GM10248 (cell line): ENCODE data around the gene MAP3K2.

Experiments used
- CTCF ChIA-PET: fragments of 300-600 bp; sonication (Branson Sonifier 250); formaldehyde crosslinking; extraction: SDS; loops from one replicate; lab custom pipeline; 2021; ENCODE audit warnings: antibody characterized with exemption; lab: Yijun Ruan, JAX
- POLR2A ChIA-PET: fragments of 350-650 bp; sonication (Branson Sonifier 250); formaldehyde crosslinking; extraction: SDS; loops from one replicate; lab custom pipeline; 2020; ENCODE audit warnings: antibody characterized with exemption; lab: Yijun Ruan, JAX
- DNase-seq: peaks from one replicate; pipeline ENCODE4 v3.0.0; 2012; ENCODE audit errors: extremely low spot score
- TF ChIP-seq, protein P1 (sequence below): IDR thresholded peaks from 2 replicates; pipeline ENCODE4 v1.5.1; 2012; ENCODE audit warnings: mild to moderate bottlenecking, low read depth; ENCODE audit errors: extremely low read depth, missing control alignments, control extremely low read depth

The MAP3K2 gene

DNA sequence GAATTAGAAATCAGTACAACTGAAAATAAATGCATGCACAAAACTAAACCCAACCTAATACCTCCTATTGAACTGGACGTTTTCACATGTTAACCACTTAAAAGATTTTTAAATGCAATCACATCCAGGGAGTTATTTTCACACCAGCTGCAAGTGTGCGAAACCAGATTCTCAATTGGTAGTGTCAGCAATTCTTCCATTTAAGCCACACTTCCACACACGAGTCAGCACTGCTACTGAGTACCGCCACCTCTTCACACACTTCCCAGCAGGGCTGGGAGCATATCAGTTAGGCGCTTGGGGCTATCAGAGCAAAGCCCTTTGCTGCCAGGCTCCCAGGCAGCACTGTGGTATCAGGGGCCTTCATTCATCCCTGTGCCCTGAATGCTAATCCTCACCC is 108.0 kb downstream of the MAP3K2 start:
- DNase-seq: no peak
- CTCF ChIA-PET: interaction anchor here (1.5 kb wide), 1 partner anchor 14 kb away, joined by 3 read pairs; no protein-coding TSS in a partner anchor
- TF ChIP-seq, protein P1, sequence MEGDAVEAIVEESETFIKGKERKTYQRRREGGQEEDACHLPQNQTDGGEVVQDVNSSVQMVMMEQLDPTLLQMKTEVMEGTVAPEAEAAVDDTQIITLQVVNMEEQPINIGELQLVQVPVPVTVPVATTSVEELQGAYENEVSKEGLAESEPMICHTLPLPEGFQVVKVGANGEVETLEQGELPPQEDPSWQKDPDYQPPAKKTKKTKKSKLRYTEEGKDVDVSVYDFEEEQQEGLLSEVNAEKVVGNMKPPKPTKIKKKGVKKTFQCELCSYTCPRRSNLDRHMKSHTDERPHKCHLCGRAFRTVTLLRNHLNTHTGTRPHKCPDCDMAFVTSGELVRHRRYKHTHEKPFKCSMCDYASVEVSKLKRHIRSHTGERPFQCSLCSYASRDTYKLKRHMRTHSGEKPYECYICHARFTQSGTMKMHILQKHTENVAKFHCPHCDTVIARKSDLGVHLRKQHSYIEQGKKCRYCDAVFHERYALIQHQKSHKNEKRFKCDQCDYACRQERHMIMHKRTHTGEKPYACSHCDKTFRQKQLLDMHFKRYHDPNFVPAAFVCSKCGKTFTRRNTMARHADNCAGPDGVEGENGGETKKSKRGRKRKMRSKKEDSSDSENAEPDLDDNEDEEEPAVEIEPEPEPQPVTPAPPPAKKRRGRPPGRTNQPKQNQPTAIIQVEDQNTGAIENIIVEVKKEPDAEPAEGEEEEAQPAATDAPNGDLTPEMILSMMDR: no peak
- POLR2A ChIA-PET: no interaction called here

DNA sequence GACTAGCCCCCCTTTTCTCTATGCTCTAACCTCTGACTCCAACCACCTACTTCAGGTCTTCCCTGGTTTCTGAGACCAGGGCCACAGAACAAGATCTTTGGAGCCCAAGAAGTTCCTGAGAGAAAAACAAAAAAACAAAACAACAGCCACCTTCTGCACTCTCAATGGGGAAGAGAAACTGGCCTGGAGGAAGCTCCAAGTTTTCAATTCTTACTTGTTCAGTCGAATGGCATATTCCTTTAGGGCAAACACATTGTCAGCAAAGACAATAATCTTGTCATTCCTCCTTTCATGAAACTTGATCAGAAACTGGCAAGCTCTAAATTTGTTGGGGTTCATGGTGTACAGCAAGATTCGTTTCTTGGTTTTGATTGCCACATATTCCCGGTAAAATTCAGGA is 108.8 kb downstream of the MAP3K2 start:
- ChIA-PET CTCF (interaction anchor here (0.8 to 1.2 kb wide), 3 partner anchors 8 to 82 kb away, joined by 3 read pairs; no protein-coding TSS in a partner anchor), POLR2A (interaction anchor here (1.1 kb wide), 1 partner anchor 15 kb away, joined by 3 read pairs; the partner anchor contains the start of gene ERCC3)
- TF ChIP-seq, protein P1: no peak
- DNase-seq: no peak

DNA sequence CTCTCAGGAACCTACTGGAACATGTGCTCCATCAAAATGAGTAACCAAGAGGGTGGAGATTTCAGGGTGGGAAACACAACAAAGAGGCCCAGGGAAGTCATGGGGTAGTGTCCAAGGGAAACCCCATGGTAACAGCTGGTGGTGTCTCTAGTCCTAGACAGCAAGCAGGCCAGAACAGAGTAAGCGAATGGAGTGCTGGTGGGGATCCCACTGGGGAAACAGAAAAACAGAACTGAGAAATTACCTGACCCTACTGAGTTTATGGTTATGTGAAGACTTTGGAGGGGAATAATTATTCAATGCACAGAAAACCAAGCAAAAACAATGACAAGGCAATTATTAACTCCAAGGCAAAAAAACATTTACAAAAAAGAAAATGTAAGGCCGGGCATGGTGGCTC is 110.7 kb downstream of the MAP3K2 start:
- CTCF ChIA-PET: interaction anchor here (1.1 to 1.3 kb wide), 4 partner anchors 11 to 32 kb away, joined by 3 to 4 read pairs (median 3); no protein-coding TSS in a partner anchor
- DNase-seq: peak; percentile 45
- TF ChIP-seq, protein P1: no peak
- POLR2A ChIA-PET: no interaction called here

DNA sequence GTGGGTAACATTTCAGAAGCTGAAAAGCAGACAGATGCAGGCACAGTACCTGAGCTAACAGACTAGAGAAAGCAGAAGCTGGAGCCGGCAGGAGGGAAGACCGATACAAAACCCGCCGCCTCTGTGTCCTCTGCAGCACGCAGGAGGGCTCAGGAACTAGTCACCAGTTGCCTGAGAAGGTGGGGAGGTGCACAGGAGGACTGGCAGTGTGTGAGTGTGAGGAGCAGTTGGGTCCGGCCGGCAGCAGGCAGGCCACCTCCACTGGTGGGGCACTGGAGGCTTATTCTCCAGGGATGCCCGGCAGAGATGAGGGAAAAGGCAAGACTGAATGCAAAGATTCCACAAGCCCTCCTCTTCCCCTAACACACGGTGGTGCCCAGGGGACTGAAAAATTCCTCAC is 112.0 kb downstream of the MAP3K2 start:
- no peak for DNase-seq
- ChIA-PET POLR2A (no interaction called here), CTCF (interaction anchor here (1.1 to 1.2 kb wide), 3 partner anchors 12 to 23 kb away, joined by 3 read pairs; no protein-coding TSS in a partner anchor)
- TF ChIP-seq, protein P1: no peak

DNA sequence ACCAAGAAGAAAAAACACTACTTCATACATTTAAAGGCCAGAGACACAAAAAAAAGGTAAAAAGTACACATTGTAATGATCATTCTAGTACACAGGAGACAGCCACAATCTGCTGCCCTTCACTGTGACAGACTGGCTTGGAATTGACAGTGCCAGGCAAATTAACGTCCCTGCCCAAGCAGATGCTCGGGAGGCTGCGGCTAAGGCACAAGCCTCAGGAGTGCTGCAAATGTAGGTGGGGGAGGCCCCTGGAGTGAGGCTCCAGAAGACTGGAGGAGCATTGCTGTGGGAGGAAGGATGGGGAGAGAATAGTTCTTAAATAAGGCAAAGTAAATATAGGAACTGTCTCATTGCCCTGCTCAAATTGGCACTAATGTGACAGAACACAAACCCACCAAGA is 112.4 kb downstream of the MAP3K2 start:
- TF ChIP-seq, protein P1: no peak
- POLR2A ChIA-PET: no interaction called here
- no peak for DNase-seq
- CTCF ChIA-PET: interaction anchor here (1.1 kb wide), 1 partner anchor 12 kb away, joined by 3 read pairs; no protein-coding TSS in a partner anchor

DNA sequence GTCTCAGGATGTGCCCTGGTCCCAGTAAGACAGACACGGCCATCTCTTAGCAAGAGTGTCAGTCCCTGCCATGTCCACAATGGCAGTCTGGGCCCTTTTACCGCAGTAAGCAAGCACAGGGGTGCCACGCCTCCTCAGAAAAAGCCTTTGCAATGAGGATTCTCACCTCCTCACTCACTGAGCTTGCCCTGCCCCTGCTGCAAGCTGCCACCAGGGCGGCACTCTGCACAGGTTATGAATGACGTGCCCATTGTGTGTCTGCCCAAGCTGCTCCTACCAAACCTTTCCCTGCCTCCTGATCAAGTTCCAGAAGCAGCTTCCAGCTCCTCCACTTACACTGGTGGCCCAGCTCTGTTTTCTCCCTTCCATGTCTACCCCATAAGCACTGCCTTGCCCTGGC is 117.1 kb downstream of the MAP3K2 start:
- ChIA-PET CTCF (interaction anchor here (0.7 to 1.3 kb wide), 2 partner anchors 9 to 11 kb away, joined by 3 read pairs; no protein-coding TSS in a partner anchor), POLR2A (no interaction called here)
- no peak for DNase-seq
- TF ChIP-seq, protein P1: no peak
